CD14-positive monocyte (primary cell): ENCODE measurements around the gene OPTC. TPM values are rescaled to one million over a fixed set of nuclear protein-coding genes. Genes with fewer than 3 reads are reported as not detected.

ENCODE experiments used
- DNase-seq, 3 donors: peaks; one replicate each; pipeline ENCODE4 v3.0.0-alpha.2; 2011 to 2022
- H2AFZ ChIP-seq: 2 replicates; pipeline ENCODE4 v1.6.0; 2012; ENCODE audit warnings: mild to moderate bottlenecking, low read depth, low read length, inconsistent platforms; ENCODE audit not compliant: insufficient read depth, poor library complexity, severe bottlenecking
- H3K27ac ChIP-seq, 2 donors: 1 replicate in 1 of 2; 2 replicates in 1 of 2; pipeline ENCODE4 v1.5.1; 2012 to 2013; ENCODE audit warnings: low read length in 2 of 2, control low read depth in 1 of 2, inconsistent platforms in 1 of 2, low read depth in 1 of 2, mild to moderate bottlenecking in 1 of 2
- H3K27me3 ChIP-seq, 2 donors: one replicate each; pipeline versions ENCODE4 v1.6.0 to v1.6.1; 2011 to 2013; ENCODE audit warnings: low read length in 2 of 2; ENCODE audit not compliant: control insufficient read depth in 2 of 2, insufficient read depth in 2 of 2
- H3K36me3 ChIP-seq, 2 donors: replicated peaks in 1 of 2; 1 replicate in 1 of 2; 2 replicates in 1 of 2; pipeline versions ENCODE4 v1.5.1 to v1.6.1; 2012 to 2013; ENCODE audit warnings: low read length in 2 of 2, control low read depth in 1 of 2, inconsistent platforms in 1 of 2, mild to moderate bottlenecking in 1 of 2; ENCODE audit not compliant: insufficient read depth in 2 of 2, control insufficient read depth in 1 of 2
- H3K4me1 ChIP-seq, 2 donors: 1 replicate in 1 of 2; 2 replicates in 1 of 2; pipeline versions ENCODE4 v1.5.1 to v1.6.1; 2012 to 2013; ENCODE audit warnings: low read length in 2 of 2, control low read depth in 1 of 2, inconsistent platforms in 1 of 2, mild to moderate bottlenecking in 1 of 2, moderate library complexity in 1 of 2; ENCODE audit not compliant: insufficient read depth in 2 of 2, control insufficient read depth in 1 of 2
- H3K4me2 ChIP-seq: replicated peaks from 2 replicates; pipeline ENCODE3; 2012; ENCODE audit warnings: low read length, moderate library complexity, mild to moderate bottlenecking; ENCODE audit not compliant: poor library complexity, severe bottlenecking; ENCODE audit errors: extremely low read depth
- H3K4me3 ChIP-seq, 3 experiments: fragments of 200-600 bp in 1 of 3; sonication (generic) in 1 of 3; replicated peaks in 1 of 3; 1 replicate in 2 of 3; 2 replicates in 1 of 3; pipeline ENCODE4 v1.5.1; 2011 to 2013; ENCODE audit warnings: low read length in 3 of 3, mild to moderate bottlenecking in 3 of 3, control low read depth in 2 of 3, low read depth in 2 of 3, inconsistent platforms in 1 of 3, moderate library complexity in 1 of 3
- H3K79me2 ChIP-seq: 2 replicates; pipeline ENCODE4 v1.6.0; 2012; ENCODE audit warnings: mild to moderate bottlenecking, control low read depth, inconsistent platforms, low read length, moderate library complexity; ENCODE audit not compliant: insufficient read depth
- H3K9ac ChIP-seq: 2 replicates; pipeline ENCODE4 v1.6.0; 2017; ENCODE audit warnings: low read length, mild to moderate bottlenecking; ENCODE audit not compliant: insufficient read depth, poor library complexity, severe bottlenecking
- H3K9me3 ChIP-seq, 2 donors: replicated peaks in 1 of 2; 1 replicate in 1 of 2; 2 replicates in 1 of 2; pipeline versions ENCODE4 v1.5.1 to v1.6.1; 2012 to 2013; ENCODE audit warnings: low read length in 2 of 2, control low read depth in 1 of 2; ENCODE audit not compliant: control insufficient read depth in 1 of 2, insufficient read depth in 1 of 2
- H4K20me1 ChIP-seq: 2 replicates; pipeline ENCODE4 v1.6.0; 2012; ENCODE audit warnings: mild to moderate bottlenecking, low read length, control low read depth, moderate library complexity; ENCODE audit not compliant: insufficient read depth
- H3K27ac Mint-ChIP-seq, 7 donors: one replicate each; pipeline ENCODE4 v1.8.0; 2020; ENCODE audit warnings: mild to moderate bottlenecking in 7 of 7, mixed read lengths in 7 of 7, moderate library complexity in 6 of 7, inconsistent platforms in 2 of 7
- H3K27me3 Mint-ChIP-seq, 3 donors: one replicate each; pipeline ENCODE4 v1.8.0; 2021 to 2022; ENCODE audit warnings: low read depth in 3 of 3, mild to moderate bottlenecking in 3 of 3, mixed read lengths in 3 of 3, moderate library complexity in 3 of 3, inconsistent platforms in 1 of 3
- H3K36me3 Mint-ChIP-seq, 2 donors: one replicate each; pipeline ENCODE4 v1.8.0; 2020; ENCODE audit warnings: mixed read lengths in 2 of 2, inconsistent platforms in 1 of 2, mild to moderate bottlenecking in 1 of 2
- H3K4me1 Mint-ChIP-seq: one replicate; pipeline ENCODE4 v1.8.0; 2020; ENCODE audit warnings: mild to moderate bottlenecking, mixed read lengths
- H3K4me3 Mint-ChIP-seq, 2 donors: one replicate each; pipeline ENCODE4 v1.8.0; 2020; ENCODE audit warnings: mild to moderate bottlenecking in 2 of 2, mixed read lengths in 2 of 2, moderate library complexity in 1 of 2
- H3K9me3 Mint-ChIP-seq, 7 donors: one replicate each; pipeline ENCODE4 v1.8.0; 2020 to 2022; ENCODE audit warnings: mixed read lengths in 7 of 7, mild to moderate bottlenecking in 6 of 7, moderate library complexity in 6 of 7, inconsistent platforms in 2 of 7
- WGBS: methylation state at CpG from one replicate; pipeline ENCODE4 v1.1.5; 2013; ENCODE audit warnings: missing lambda C conversion rate; ENCODE audit not compliant: insufficient coverage; 5-methylcytosine and 5-hydroxymethylcytosine counted together
- intact Hi-C, 2 donors: fragments of 100-400 bp; cut with micrococcal nuclease; formaldehyde crosslinking; loops; one replicate each; pipeline versions ENCODE4 v1.15.0 to v1.15.1; 2023
- polyA plus RNA-seq, 3 donors: library from polyadenylated mRNA; depleted of rRNA in 1 of 3; unstranded in 2 of 3; stranded (reverse) in 1 of 3; fragments of 300-500 nt in 2 of 3; fragments of >200 nt in 1 of 3; fragmentation: Illumina TruSeq in 2 of 3; gene quantifications; 1 replicate in 2 of 3; 2 replicates in 1 of 3; pipeline ENCODE4 v1.2.3, GENCODE V29; 2012 to 2021
- TF ChIP-seq, protein P1 (sequence below): fragments of 200-600 bp; IDR thresholded peaks from one replicate; pipeline ENCODE4 v1.8.0; 2022; ENCODE audit warnings: antibody characterized with exemption, mild to moderate bottlenecking

The OPTC gene
- polyA plus RNA-seq, 3 donors: not detected

DNA sequence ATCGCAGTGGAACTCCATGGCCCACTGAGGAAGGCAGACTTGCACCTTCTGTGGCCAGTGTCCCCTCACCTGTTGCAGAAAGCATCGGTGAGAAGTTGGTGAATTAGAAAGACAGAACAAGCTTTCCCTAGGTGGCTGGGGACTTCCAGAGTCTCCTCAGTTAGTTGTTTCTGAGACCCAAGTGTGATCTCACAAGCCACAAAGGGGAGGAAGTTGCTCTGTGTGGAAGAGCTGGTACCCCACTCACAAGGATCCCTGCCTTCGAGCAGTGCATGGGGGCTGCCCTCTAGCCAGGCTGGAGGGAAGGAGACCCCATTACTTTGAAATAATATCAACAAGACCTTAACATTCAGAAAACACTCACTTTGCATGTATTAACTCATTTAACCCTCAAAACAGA lies 16.2 kb upstream of the OPTC start:
- Mint-ChIP-seq H3K4me1 (peaks cover 26% of the 10 kb centered on the region), H3K36me3 (no peaks in the 10 kb centered on the region), H3K9me3 (no peaks in the 10 kb centered on the region), H3K4me3 (no peak overlapping the region), H3K27me3 (peaks cover 7 to 20% (median 13%) of the 10 kb centered on the region in 3 donors), H3K27ac (peak overlapping the region in 1 of 7 donors; percentile 16)
- no peaks in the 10 kb centered on the region for H3K9me3 ChIP-seq
- intact Hi-C loops: no loop called here
- H2AFZ ChIP-seq: no peak overlapping the region
- no peaks in the 10 kb centered on the region for H4K20me1 ChIP-seq
- no peak overlapping the region for H3K9ac ChIP-seq
- H3K36me3 ChIP-seq: no peaks in the 10 kb centered on the region
- DNase-seq: no peak
- no peak overlapping the region for H3K4me3 ChIP-seq
- WGBS: 94% methylated on average over 2 of the region's 3 CpGs
- no peak overlapping the region for H3K27ac ChIP-seq
- TF ChIP-seq, protein P1, sequence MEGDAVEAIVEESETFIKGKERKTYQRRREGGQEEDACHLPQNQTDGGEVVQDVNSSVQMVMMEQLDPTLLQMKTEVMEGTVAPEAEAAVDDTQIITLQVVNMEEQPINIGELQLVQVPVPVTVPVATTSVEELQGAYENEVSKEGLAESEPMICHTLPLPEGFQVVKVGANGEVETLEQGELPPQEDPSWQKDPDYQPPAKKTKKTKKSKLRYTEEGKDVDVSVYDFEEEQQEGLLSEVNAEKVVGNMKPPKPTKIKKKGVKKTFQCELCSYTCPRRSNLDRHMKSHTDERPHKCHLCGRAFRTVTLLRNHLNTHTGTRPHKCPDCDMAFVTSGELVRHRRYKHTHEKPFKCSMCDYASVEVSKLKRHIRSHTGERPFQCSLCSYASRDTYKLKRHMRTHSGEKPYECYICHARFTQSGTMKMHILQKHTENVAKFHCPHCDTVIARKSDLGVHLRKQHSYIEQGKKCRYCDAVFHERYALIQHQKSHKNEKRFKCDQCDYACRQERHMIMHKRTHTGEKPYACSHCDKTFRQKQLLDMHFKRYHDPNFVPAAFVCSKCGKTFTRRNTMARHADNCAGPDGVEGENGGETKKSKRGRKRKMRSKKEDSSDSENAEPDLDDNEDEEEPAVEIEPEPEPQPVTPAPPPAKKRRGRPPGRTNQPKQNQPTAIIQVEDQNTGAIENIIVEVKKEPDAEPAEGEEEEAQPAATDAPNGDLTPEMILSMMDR: no peak
- peaks cover 23 to 27% of the 10 kb centered on the region in 2 donors for H3K4me1 ChIP-seq
- no peaks in the 10 kb centered on the region for H3K27me3 ChIP-seq
- H3K79me2 ChIP-seq: no peaks in the 10 kb centered on the region
- H3K4me2 ChIP-seq: no peak overlapping the region

DNA sequence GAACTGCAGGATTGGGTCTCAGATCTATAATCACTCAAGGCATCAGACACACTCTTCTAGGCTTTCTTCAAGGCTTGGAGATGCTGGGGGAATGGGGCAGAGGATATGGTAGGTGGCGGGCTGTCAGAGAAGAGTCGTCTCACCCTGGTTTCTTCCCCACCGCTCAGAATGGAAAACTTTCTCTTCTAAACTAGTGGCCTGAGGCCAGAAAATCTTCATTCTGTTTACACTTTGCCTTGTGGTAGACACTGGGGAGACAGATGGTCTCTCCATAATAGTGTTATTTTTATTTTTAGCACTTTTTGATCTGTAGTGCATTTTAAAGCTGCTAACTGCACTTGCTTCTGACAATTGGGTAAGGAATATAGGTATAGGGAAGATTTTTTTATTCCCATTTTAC lies 15.7 kb upstream of the OPTC start:
- H3K9me3 ChIP-seq: no peaks in the 10 kb centered on the region
- H3K36me3 ChIP-seq: no peaks in the 10 kb centered on the region
- no peak overlapping the region for H3K27ac ChIP-seq
- H3K9me3 Mint-ChIP-seq: no peaks in the 10 kb centered on the region
- no peaks in the 10 kb centered on the region for H3K79me2 ChIP-seq
- H3K27me3 Mint-ChIP-seq: peaks cover 8 to 17% (median 10%) of the 10 kb centered on the region in 3 donors
- no peaks in the 10 kb centered on the region for H3K27me3 ChIP-seq
- no peak overlapping the region for H3K9ac ChIP-seq
- peak overlapping the region in 1 of 7 donors; percentile 70 for H3K27ac Mint-ChIP-seq
- H3K4me2 ChIP-seq: no peak overlapping the region
- no peak overlapping the region for H2AFZ ChIP-seq
- H3K4me1 ChIP-seq: peaks cover 23 to 27% of the 10 kb centered on the region in 2 donors
- H3K4me3 ChIP-seq: no peak overlapping the region
- H4K20me1 ChIP-seq: no peaks in the 10 kb centered on the region
- intact Hi-C loops: no loop called here
- H3K4me1 Mint-ChIP-seq: peaks cover 26% of the 10 kb centered on the region
- TF ChIP-seq, protein P1: no peak
- no peak overlapping the region for H3K4me3 Mint-ChIP-seq
- no CpG with 5 or more reads among the region's 3 CpGs for WGBS
- H3K36me3 Mint-ChIP-seq: no peaks in the 10 kb centered on the region
- no peak for DNase-seq
